Forelimb muscle (tissue), 1 donor: Measurements from ENCODE around the gene SURF4. TPM values are rescaled to one million over a fixed set of nuclear protein-coding genes. Genes with fewer than 3 reads are reported as not detected.

Experiments
- polyA plus RNA-seq: library from polyadenylated mRNA; unstranded; fragments of 120-200 nt; gene quantifications from one replicate; pipeline ENCODE4 v1.2.1, GENCODE V29; 2013; ENCODE audit not compliant: insufficient read length

SURF4 gene
- polyA plus RNA-seq, 1 donor: 84.6 TPM

Other genes with a start within 250 kb of the SURF4 start
- gene GBGT1, start 212.1 kb downstream of the SURF4 start, polyA plus RNA-seq: 3.6 TPM
- gene OBP2B, start 166.8 kb downstream of the SURF4 start, polyA plus RNA-seq: not detected
- 1.3 TPM for gene ABO, start 100.9 kb downstream of the SURF4 start, polyA plus RNA-seq
- 20.5 TPM for gene SURF6, start 39.9 kb downstream of the SURF4 start, polyA plus RNA-seq
- 23.0 TPM for gene MED22, start 27.9 kb downstream of the SURF4 start, polyA plus RNA-seq
- gene RPL7A, start 27.8 kb downstream of the SURF4 start, polyA plus RNA-seq: 2,437 TPM
- gene SURF1, start 19.6 kb downstream of the SURF4 start, polyA plus RNA-seq: 30.6 TPM
- gene SURF2, start 19.5 kb downstream of the SURF4 start, polyA plus RNA-seq: 12.2 TPM
- gene STKLD1, start 306 bp upstream of the SURF4 start, polyA plus RNA-seq: 2.2 TPM
- gene REXO4, start 42.0 kb upstream of the SURF4 start, polyA plus RNA-seq: 35.9 TPM
- gene ADAMTS13, start 46.3 kb upstream of the SURF4 start, polyA plus RNA-seq: 7.8 TPM
- gene CACFD1, start 83.9 kb upstream of the SURF4 start, polyA plus RNA-seq: 19.0 TPM
- gene SLC2A6, start 103.0 kb upstream of the SURF4 start, polyA plus RNA-seq: 1.2 TPM
- gene MYMK, start 148.9 kb upstream of the SURF4 start, polyA plus RNA-seq: 58.2 TPM
- gene ADAMTSL2, start 158.6 kb upstream of the SURF4 start, polyA plus RNA-seq: 4.7 TPM
- gene FAM163B, start 233.3 kb upstream of the SURF4 start, polyA plus RNA-seq: 0.16 TPM